ENCODE measurements around the gene PAN3. TPM values are rescaled to one million over a fixed set of nuclear protein-coding genes. Genes with fewer than 3 reads are reported as not detected.
A peak's percentile ranks its signal among the peaks of the same experiment; 100 is the strongest.
"Not testable (repeated sequence)": the region's sequence is repeated elsewhere in the genome, so short reads cannot be mapped to it uniquely, and the experiment has no call there.

PAN3 gene
- total RNA-seq, 1 donor from 2014 or later = 61.3 TPM

GRCh38 chr13:28137596-28137995, 749 bp upstream of the PAN3 start:
- Mint-ChIP-seq H3K4me1 (peaks cover 38% of the 10 kb centered on the region), H3K27me3 (ENCODE audit: low read depth) (no peaks in the 10 kb centered on the region), H3K36me3 (no peaks in the 10 kb centered on the region), H3K9me3 (no peaks in the 10 kb centered on the region), H3K27ac (peak overlapping the region; percentile 98), H3K4me3 (peak overlapping the region; percentile 89)
- TF ChIP-seq CTCF (IDR thresholded peaks at IDR 0.05; ENCODE audit: unreplicated experiment) = no peak
- no peak for DNase-seq (ENCODE audit: low spot score in 2 of 2, unreplicated experiment in 2 of 2)

GRCh38 chr13:28138756-28139470, 568 bp downstream of the PAN3 start:
- no peak for TF ChIP-seq CTCF (IDR thresholded peaks at IDR 0.05; ENCODE audit: unreplicated experiment)
- Mint-ChIP-seq H3K4me1 (peaks cover 41% of the 10 kb centered on the region), H3K36me3 (no peaks in the 10 kb centered on the region), H3K9me3 (no peaks in the 10 kb centered on the region), H3K27ac (peak overlapping the region; percentile 91), H3K27me3 (ENCODE audit: low read depth) (no peaks in the 10 kb centered on the region), H3K4me3 (peak overlapping the region; percentile 89)
- peak; percentile 77 to 84 for DNase-seq (ENCODE audit: low spot score in 2 of 2, unreplicated experiment in 2 of 2)

- Mint-ChIP-seq H3K4me1 (peaks cover 41% of the 10 kb centered on the region), H3K27ac (peak overlapping the region; percentile 91), H3K27me3 (ENCODE audit: low read depth) (no peaks in the 10 kb centered on the region), H3K36me3 (no peaks in the 10 kb centered on the region), H3K4me3 (peak overlapping the region; percentile 89), H3K9me3 (no peaks in the 10 kb centered on the region)
- DNase-seq (ENCODE audit: low spot score in 2 of 2, unreplicated experiment in 2 of 2) = no peak
- no peak for TF ChIP-seq CTCF (IDR thresholded peaks at IDR 0.05; ENCODE audit: unreplicated experiment)
Observed at GRCh38 chr13:28140433-28141125, 2.2 kb downstream of the PAN3 start.

GRCh38 chr13:28141542-28141941, 3.2 kb downstream of the PAN3 start:
- not testable (repeated sequence) for DNase-seq (ENCODE audit: low spot score in 2 of 2, unreplicated experiment in 2 of 2); H3K27ac Mint-ChIP-seq; H3K9me3 Mint-ChIP-seq; H3K27me3 Mint-ChIP-seq (ENCODE audit: low read depth); H3K36me3 Mint-ChIP-seq
- H3K4me1 Mint-ChIP-seq = peaks cover 36% of the 10 kb centered on the region
- H3K4me3 Mint-ChIP-seq = peak overlapping the region; percentile 5

- Mint-ChIP-seq H3K27me3 (ENCODE audit: low read depth) (no peaks in the 10 kb centered on the region), H3K4me1 (peaks cover 23% of the 10 kb centered on the region), H3K9me3 (no peaks in the 10 kb centered on the region), H3K4me3 (no peak overlapping the region), H3K27ac (no peak overlapping the region), H3K36me3 (no peaks in the 10 kb centered on the region)
- DNase-seq (ENCODE audit: low spot score in 2 of 2, unreplicated experiment in 2 of 2) = no peak
- TF ChIP-seq CTCF (IDR thresholded peaks at IDR 0.05; ENCODE audit: unreplicated experiment) = no peak
Observed at GRCh38 chr13:28145049-28145448, 6.7 kb downstream of the PAN3 start.

GRCh38 chr13:28147495-28147894, 9.2 kb downstream of the PAN3 start:
- Mint-ChIP-seq H3K9me3 (no peaks in the 10 kb centered on the region), H3K27ac (no peak overlapping the region), H3K4me3 (no peak overlapping the region), H3K36me3 (no peaks in the 10 kb centered on the region), H3K27me3 (ENCODE audit: low read depth) (no peaks in the 10 kb centered on the region), H3K4me1 (peaks cover 4% of the 10 kb centered on the region)
- no peak for DNase-seq (ENCODE audit: low spot score in 2 of 2, unreplicated experiment in 2 of 2)
- TF ChIP-seq CTCF (IDR thresholded peaks at IDR 0.05; ENCODE audit: unreplicated experiment) = no peak
